Tracheal epithelial cell (primary cell): ENCODE measurements around the gene BPIFB3. TPM values are rescaled to one million over a fixed set of nuclear protein-coding genes. Genes with fewer than 3 reads are reported as not detected.

ENCODE experiments used
- total RNA-seq: library from RNA; depleted of rRNA; stranded (reverse); fragments of >200 nt; gene quantifications from 2 replicates; pipeline ENCODE4 v1.2.1, GENCODE V29; 2014

BPIFB3 gene
- total RNA-seq = not detected in 2 replicates

GRCh38 chr20:33053291-33054106 lies at the start of gene BPIFB3:
BPIFB3 (plus strand) TSS chr20:33053903; CDS start chr20:33055436, 1,533 bp downstream.

DNA sequence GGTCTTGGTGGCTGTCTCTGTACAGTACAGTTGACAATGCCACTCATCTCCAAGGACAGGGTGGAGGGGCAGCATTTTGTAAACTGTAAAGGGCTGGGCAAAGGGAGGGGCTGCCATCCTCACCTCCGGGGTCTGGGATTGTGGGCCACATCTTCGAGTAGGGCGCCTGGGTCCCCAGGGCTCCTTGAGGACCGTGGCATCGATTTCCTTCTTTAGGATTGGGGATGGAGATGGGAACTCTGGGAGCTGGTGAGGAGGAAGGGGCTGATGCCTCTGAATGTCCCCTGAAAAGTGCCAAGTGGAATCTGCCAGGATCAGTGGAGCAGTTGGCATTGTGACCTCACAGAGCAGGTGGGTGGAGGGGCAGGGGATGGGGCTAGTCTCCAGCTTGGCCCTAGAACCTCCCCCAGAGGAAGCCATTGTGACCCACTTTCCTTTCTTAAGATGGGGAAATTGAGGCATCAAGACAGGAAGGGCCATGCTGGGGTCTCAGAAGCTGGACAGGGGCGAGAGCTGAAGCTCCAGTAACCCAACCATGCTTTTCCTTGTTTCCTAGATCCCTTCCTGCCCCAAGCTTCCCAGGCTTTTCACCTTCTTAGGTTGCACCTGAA lies 49.5 kb upstream of the BPIFB3 start, which contains the start of gene SUN5:
Gene SUN5 (minus strand): TSS at position 293 of the 611 bp plus-strand sequence. CDS start 93 bp downstream, at position 200.

DNA sequence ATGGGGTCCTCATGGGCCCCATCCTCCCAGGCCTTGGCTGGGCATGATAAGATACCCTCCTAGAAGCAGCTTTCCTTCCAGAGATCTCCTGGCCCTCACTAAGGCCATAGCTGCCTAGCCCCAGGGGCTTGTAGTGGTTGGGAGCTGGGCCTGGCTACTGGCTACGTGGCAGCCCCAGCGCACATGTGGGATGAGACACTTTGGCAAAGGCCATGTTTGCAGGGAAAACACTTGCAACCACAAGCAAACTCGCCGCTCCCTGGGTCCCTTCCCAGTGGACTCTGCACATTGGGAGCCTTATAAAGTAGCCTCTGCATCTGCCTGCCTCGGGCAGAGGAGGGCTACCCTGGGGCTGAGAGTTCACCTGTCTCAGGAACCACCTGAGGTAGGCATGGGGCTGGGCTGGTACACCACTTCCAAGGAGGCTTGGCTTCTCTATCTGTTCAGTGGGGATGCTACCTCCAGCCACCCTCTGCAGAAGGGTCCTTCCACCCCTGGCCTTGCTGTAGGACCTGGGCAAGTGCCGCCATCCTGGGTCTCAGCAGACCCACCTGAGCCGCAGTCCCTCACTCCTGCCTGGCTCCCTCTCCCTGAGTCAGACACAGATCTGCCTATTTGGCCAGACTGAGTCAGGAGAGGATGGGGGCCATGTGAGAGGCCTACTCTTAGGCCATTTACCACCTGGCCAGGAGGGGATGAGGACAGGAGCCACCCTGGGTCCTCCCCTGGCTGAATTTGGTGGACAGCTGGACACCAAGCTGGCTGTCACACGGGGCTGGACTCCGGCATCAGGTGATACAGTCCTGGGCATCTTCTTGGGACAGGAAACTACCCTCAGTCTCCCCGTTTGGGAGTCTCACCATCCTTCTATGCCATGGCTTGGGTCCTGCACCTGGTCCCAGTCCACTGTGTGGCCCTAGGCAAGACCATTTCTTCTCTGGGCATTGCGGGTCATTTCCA lies 46.0 kb upstream of the BPIFB3 start, which contains the start of gene BPIFB2:
Gene BPIFB2 (plus strand): TSS at position 329 of the 960 bp plus-strand sequence. CDS start 871 bp downstream, outside the sequence.

GRCh38 chr20:33031531-33031930 lies 22.2 kb upstream of the BPIFB3 start, which contains the start of gene BPIFB6:
BPIFB6 (plus strand) TSS chr20:33031648; CDS start chr20:33031648, 0 bp downstream.

DNA sequence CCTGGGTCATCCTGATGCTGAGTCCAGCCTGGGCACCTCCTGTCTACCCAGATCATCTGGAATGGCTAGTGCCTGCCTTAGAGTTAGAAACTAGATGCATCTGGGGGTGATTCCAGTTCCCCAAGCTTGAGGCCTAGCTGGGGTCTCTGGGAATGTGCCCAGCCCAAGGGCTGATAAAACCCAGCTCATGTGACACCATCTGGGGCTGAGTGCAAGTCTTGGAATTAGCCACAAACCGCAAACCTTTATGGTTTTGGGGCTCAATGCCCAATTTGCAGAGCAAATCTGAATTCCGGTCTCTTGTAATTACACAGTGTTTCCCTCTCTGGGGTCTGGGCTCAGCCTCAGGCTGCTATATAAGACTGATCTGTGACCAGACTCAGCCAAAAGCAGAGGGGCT lies 25.6 kb downstream of the BPIFB3 start, which contains the start of gene BPIFB4:
Gene BPIFB4 (plus strand): TSS at position 385 of the 400 bp plus-strand sequence. CDS start 1,884 bp downstream, outside the sequence.

Other genes starting within 250 kb of the BPIFB3 start
- gene MAPRE1, start 233.9 kb upstream of the BPIFB3 start, total RNA-seq = 74.0 and 98.1 TPM in 2 replicates
- gene EFCAB8, start 195.0 kb upstream of the BPIFB3 start, total RNA-seq = not detected in 2 replicates
- not detected in 2 replicates for gene SUN5, start 49.5 kb upstream of the BPIFB3 start, total RNA-seq
- not detected in 2 replicates for gene BPIFB2, start 46.2 kb upstream of the BPIFB3 start, total RNA-seq
- not detected in 2 replicates for gene BPIFB6, start 22.3 kb upstream of the BPIFB3 start, total RNA-seq
- not detected in 2 replicates for gene BPIFB4, start 25.7 kb downstream of the BPIFB3 start, total RNA-seq
- gene BPIFA2, start 114.3 kb downstream of the BPIFB3 start, total RNA-seq = not detected in 2 replicates
- gene BPIFA3, start 163.4 kb downstream of the BPIFB3 start, total RNA-seq = not detected in 2 replicates
- not detected in 2 replicates for gene BPIFA1, start 182.1 kb downstream of the BPIFB3 start, total RNA-seq
- not detected in 2 replicates for gene BPIFB1, start 229.3 kb downstream of the BPIFB3 start, total RNA-seq